CD14-positive monocyte (primary cell): Measurements from ENCODE around the gene MAST4. TPM values are rescaled to one million over a fixed set of nuclear protein-coding genes. Genes with fewer than 3 reads are reported as not detected.
A peak's percentile ranks its signal among the peaks of the same experiment; 100 is the strongest.

Source experiments
- DNase-seq, 3 donors: peaks; one replicate each; pipeline ENCODE4 v3.0.0-alpha.2; 2011 to 2022
- H2AFZ ChIP-seq: 2 replicates; pipeline ENCODE4 v1.6.0; 2012; ENCODE audit warnings: mild to moderate bottlenecking, low read depth, low read length, inconsistent platforms; ENCODE audit not compliant: insufficient read depth, poor library complexity, severe bottlenecking
- H3K27ac ChIP-seq, 2 donors: 1 replicate in 1 of 2; 2 replicates in 1 of 2; pipeline ENCODE4 v1.5.1; 2012 to 2013; ENCODE audit warnings: low read length in 2 of 2, control low read depth in 1 of 2, inconsistent platforms in 1 of 2, low read depth in 1 of 2, mild to moderate bottlenecking in 1 of 2
- H3K27me3 ChIP-seq, 2 donors: one replicate each; pipeline versions ENCODE4 v1.6.0 to v1.6.1; 2011 to 2013; ENCODE audit warnings: low read length in 2 of 2; ENCODE audit not compliant: control insufficient read depth in 2 of 2, insufficient read depth in 2 of 2
- H3K36me3 ChIP-seq, 2 donors: replicated peaks in 1 of 2; 1 replicate in 1 of 2; 2 replicates in 1 of 2; pipeline versions ENCODE4 v1.5.1 to v1.6.1; 2012 to 2013; ENCODE audit warnings: low read length in 2 of 2, control low read depth in 1 of 2, inconsistent platforms in 1 of 2, mild to moderate bottlenecking in 1 of 2; ENCODE audit not compliant: insufficient read depth in 2 of 2, control insufficient read depth in 1 of 2
- H3K4me1 ChIP-seq, 2 donors: 1 replicate in 1 of 2; 2 replicates in 1 of 2; pipeline versions ENCODE4 v1.5.1 to v1.6.1; 2012 to 2013; ENCODE audit warnings: low read length in 2 of 2, control low read depth in 1 of 2, inconsistent platforms in 1 of 2, mild to moderate bottlenecking in 1 of 2, moderate library complexity in 1 of 2; ENCODE audit not compliant: insufficient read depth in 2 of 2, control insufficient read depth in 1 of 2
- H3K4me2 ChIP-seq: replicated peaks from 2 replicates; pipeline ENCODE3; 2012; ENCODE audit warnings: low read length, moderate library complexity, mild to moderate bottlenecking; ENCODE audit not compliant: poor library complexity, severe bottlenecking; ENCODE audit errors: extremely low read depth
- H3K4me3 ChIP-seq, 3 experiments: fragments of 200-600 bp in 1 of 3; sonication (generic) in 1 of 3; replicated peaks in 1 of 3; 1 replicate in 2 of 3; 2 replicates in 1 of 3; pipeline ENCODE4 v1.5.1; 2011 to 2013; ENCODE audit warnings: low read length in 3 of 3, mild to moderate bottlenecking in 3 of 3, control low read depth in 2 of 3, low read depth in 2 of 3, inconsistent platforms in 1 of 3, moderate library complexity in 1 of 3
- H3K79me2 ChIP-seq: 2 replicates; pipeline ENCODE4 v1.6.0; 2012; ENCODE audit warnings: mild to moderate bottlenecking, control low read depth, inconsistent platforms, low read length, moderate library complexity; ENCODE audit not compliant: insufficient read depth
- H3K9ac ChIP-seq: 2 replicates; pipeline ENCODE4 v1.6.0; 2017; ENCODE audit warnings: low read length, mild to moderate bottlenecking; ENCODE audit not compliant: insufficient read depth, poor library complexity, severe bottlenecking
- H3K9me3 ChIP-seq, 2 donors: replicated peaks in 1 of 2; 1 replicate in 1 of 2; 2 replicates in 1 of 2; pipeline versions ENCODE4 v1.5.1 to v1.6.1; 2012 to 2013; ENCODE audit warnings: low read length in 2 of 2, control low read depth in 1 of 2; ENCODE audit not compliant: control insufficient read depth in 1 of 2, insufficient read depth in 1 of 2
- H4K20me1 ChIP-seq: 2 replicates; pipeline ENCODE4 v1.6.0; 2012; ENCODE audit warnings: mild to moderate bottlenecking, low read length, control low read depth, moderate library complexity; ENCODE audit not compliant: insufficient read depth
- H3K27ac Mint-ChIP-seq, 7 donors: one replicate each; pipeline ENCODE4 v1.8.0; 2020; ENCODE audit warnings: mild to moderate bottlenecking in 7 of 7, mixed read lengths in 7 of 7, moderate library complexity in 6 of 7, inconsistent platforms in 2 of 7
- H3K27me3 Mint-ChIP-seq, 3 donors: one replicate each; pipeline ENCODE4 v1.8.0; 2021 to 2022; ENCODE audit warnings: low read depth in 3 of 3, mild to moderate bottlenecking in 3 of 3, mixed read lengths in 3 of 3, moderate library complexity in 3 of 3, inconsistent platforms in 1 of 3
- H3K36me3 Mint-ChIP-seq, 2 donors: one replicate each; pipeline ENCODE4 v1.8.0; 2020; ENCODE audit warnings: mixed read lengths in 2 of 2, inconsistent platforms in 1 of 2, mild to moderate bottlenecking in 1 of 2
- H3K4me1 Mint-ChIP-seq: one replicate; pipeline ENCODE4 v1.8.0; 2020; ENCODE audit warnings: mild to moderate bottlenecking, mixed read lengths
- H3K4me3 Mint-ChIP-seq, 2 donors: one replicate each; pipeline ENCODE4 v1.8.0; 2020; ENCODE audit warnings: mild to moderate bottlenecking in 2 of 2, mixed read lengths in 2 of 2, moderate library complexity in 1 of 2
- H3K9me3 Mint-ChIP-seq, 7 donors: one replicate each; pipeline ENCODE4 v1.8.0; 2020 to 2022; ENCODE audit warnings: mixed read lengths in 7 of 7, mild to moderate bottlenecking in 6 of 7, moderate library complexity in 6 of 7, inconsistent platforms in 2 of 7
- WGBS: methylation state at CpG from one replicate; pipeline ENCODE4 v1.1.5; 2013; ENCODE audit warnings: missing lambda C conversion rate; ENCODE audit not compliant: insufficient coverage; 5-methylcytosine and 5-hydroxymethylcytosine counted together
- intact Hi-C, 2 donors: fragments of 100-400 bp; cut with micrococcal nuclease; formaldehyde crosslinking; loops; one replicate each; pipeline versions ENCODE4 v1.15.0 to v1.15.1; 2023
- polyA plus RNA-seq, 3 donors: library from polyadenylated mRNA; depleted of rRNA in 1 of 3; unstranded in 2 of 3; stranded (reverse) in 1 of 3; fragments of 300-500 nt in 2 of 3; fragments of >200 nt in 1 of 3; fragmentation: Illumina TruSeq in 2 of 3; gene quantifications; 1 replicate in 2 of 3; 2 replicates in 1 of 3; pipeline ENCODE4 v1.2.3, GENCODE V29; 2012 to 2021
- TF ChIP-seq, protein P1 (sequence below): fragments of 200-600 bp; IDR thresholded peaks from one replicate; pipeline ENCODE4 v1.8.0; 2022; ENCODE audit warnings: antibody characterized with exemption, mild to moderate bottlenecking

Gene MAST4
- polyA plus RNA-seq, 3 donors: 0.03 to 0.24 TPM; not detected in 1

DNA sequence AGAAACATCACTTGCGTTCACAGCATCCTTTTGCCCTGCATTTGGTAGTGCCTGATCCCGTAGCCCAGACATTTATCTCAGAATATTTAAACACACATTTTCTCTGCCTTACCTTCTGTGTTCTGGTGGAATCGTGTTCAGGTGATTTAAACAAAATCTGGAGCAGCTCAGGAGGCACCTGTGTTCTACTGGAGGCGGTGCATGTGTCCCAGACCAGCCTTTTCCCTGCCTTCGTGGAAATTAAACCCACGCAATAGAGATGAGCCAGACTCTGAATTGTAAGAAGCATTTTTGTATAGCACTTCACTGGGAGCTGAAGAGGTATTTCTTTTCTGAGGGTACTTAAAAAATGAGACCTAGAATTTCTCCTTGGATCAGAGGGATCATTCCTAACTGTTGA lies 212.5 kb downstream of the MAST4 start:
- Histone ChIP-seq H3K27ac (no peak overlapping the region), H3K9ac (no peak overlapping the region), H3K4me3 (no peak overlapping the region), H3K4me2 (no peak overlapping the region), H2AFZ (no peak overlapping the region), H3K4me1 (peaks cover 9 to 10% of the 10 kb centered on the region in 2 donors), H3K36me3 (no peaks in the 10 kb centered on the region), H3K9me3 (no peaks in the 10 kb centered on the region), H3K79me2 (no peaks in the 10 kb centered on the region), H3K27me3 (no peaks in the 10 kb centered on the region), H4K20me1 (no peaks in the 10 kb centered on the region)
- H3K4me3 Mint-ChIP-seq: no peak overlapping the region
- peaks cover 9% of the 10 kb centered on the region for H3K4me1 Mint-ChIP-seq
- H3K27me3 Mint-ChIP-seq: peaks cover 0 to 7% (median 4%) of the 10 kb centered on the region in 3 donors
- H3K27ac Mint-ChIP-seq: no peak overlapping the region
- H3K36me3 Mint-ChIP-seq: no peaks in the 10 kb centered on the region
- no peaks in the 10 kb centered on the region for H3K9me3 Mint-ChIP-seq
- WGBS: 92% methylated on average over 2 of the region's 6 CpGs
- DNase-seq: no peak
- intact Hi-C loops: no loop called here
- TF ChIP-seq, protein P1, sequence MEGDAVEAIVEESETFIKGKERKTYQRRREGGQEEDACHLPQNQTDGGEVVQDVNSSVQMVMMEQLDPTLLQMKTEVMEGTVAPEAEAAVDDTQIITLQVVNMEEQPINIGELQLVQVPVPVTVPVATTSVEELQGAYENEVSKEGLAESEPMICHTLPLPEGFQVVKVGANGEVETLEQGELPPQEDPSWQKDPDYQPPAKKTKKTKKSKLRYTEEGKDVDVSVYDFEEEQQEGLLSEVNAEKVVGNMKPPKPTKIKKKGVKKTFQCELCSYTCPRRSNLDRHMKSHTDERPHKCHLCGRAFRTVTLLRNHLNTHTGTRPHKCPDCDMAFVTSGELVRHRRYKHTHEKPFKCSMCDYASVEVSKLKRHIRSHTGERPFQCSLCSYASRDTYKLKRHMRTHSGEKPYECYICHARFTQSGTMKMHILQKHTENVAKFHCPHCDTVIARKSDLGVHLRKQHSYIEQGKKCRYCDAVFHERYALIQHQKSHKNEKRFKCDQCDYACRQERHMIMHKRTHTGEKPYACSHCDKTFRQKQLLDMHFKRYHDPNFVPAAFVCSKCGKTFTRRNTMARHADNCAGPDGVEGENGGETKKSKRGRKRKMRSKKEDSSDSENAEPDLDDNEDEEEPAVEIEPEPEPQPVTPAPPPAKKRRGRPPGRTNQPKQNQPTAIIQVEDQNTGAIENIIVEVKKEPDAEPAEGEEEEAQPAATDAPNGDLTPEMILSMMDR: no peak

GRCh38 chr5:66810151-66810550 lies 214.0 kb downstream of the MAST4 start:
- H3K27ac Mint-ChIP-seq: no peak overlapping the region
- WGBS: 96% methylated on average over 5 of the region's 6 CpGs

More at GRCh38 chr5:66810151-66810550, 214.0 kb downstream of the MAST4 start:
- no peak for DNase-seq
- intact Hi-C loops: loop anchor here in 1 of 2 donors (10.0 kb wide), 1 partner anchor 65 kb away; no protein-coding TSS in a partner anchor
- Histone ChIP-seq H3K79me2 (no peaks in the 10 kb centered on the region), H3K27me3 (no peaks in the 10 kb centered on the region), H3K4me3 (no peak overlapping the region), H3K36me3 (no peaks in the 10 kb centered on the region), H3K9ac (no peak overlapping the region), H3K27ac (no peak overlapping the region), H2AFZ (peak overlapping the region; percentile 18), H3K9me3 (no peaks in the 10 kb centered on the region), H3K4me2 (no peak overlapping the region), H4K20me1 (no peaks in the 10 kb centered on the region), H3K4me1 (peaks cover 9 to 10% of the 10 kb centered on the region in 2 donors)
- Mint-ChIP-seq H3K4me1 (peaks cover 9% of the 10 kb centered on the region), H3K9me3 (no peaks in the 10 kb centered on the region), H3K27me3 (peaks cover 0 to 5% (median 4%) of the 10 kb centered on the region in 3 donors), H3K36me3 (no peaks in the 10 kb centered on the region), H3K4me3 (no peak overlapping the region)
- TF ChIP-seq, protein P1: no peak
